Thyroid gland (tissue), 4 donors: ENCODE data around the gene TNFRSF12A. TPM values are rescaled to one million over a fixed set of nuclear protein-coding genes. Genes with fewer than 3 reads are reported as not detected.

ENCODE experiments used
- DNase-seq, 2 donors: peaks; one replicate each; pipeline ENCODE4 v3.0.0-alpha.2; 2019
- H3K27ac ChIP-seq, 3 donors: fragments of 200-600 bp; sonication (generic); 1 replicate in 2 of 3; 2 replicates in 1 of 3; pipeline ENCODE4 v1.5.1; 2016 to 2019; ENCODE audit warnings: mild to moderate bottlenecking in 1 of 3, moderate library complexity in 1 of 3
- H3K27me3 ChIP-seq: fragments of 200-600 bp; sonication (generic); one replicate; pipeline ENCODE4 v1.5.1; 2019
- H3K36me3 ChIP-seq, 2 donors: fragments of 200-600 bp; sonication (generic); one replicate each; pipeline ENCODE4 v1.5.1; 2016 to 2019
- H3K4me1 ChIP-seq, 2 donors: fragments of 200-600 bp; sonication (generic); one replicate each; pipeline ENCODE4 v1.5.1; 2017 to 2019
- H3K4me3 ChIP-seq, 3 donors: fragments of 200-600 bp; sonication (generic); replicated peaks in 1 of 3; 1 replicate in 2 of 3; 2 replicates in 1 of 3; pipeline ENCODE4 v1.5.1; 2016; ENCODE audit warnings: mild to moderate bottlenecking in 1 of 3
- H3K9me3 ChIP-seq: fragments of 200-600 bp; sonication (generic); one replicate; pipeline ENCODE4 v1.5.1; 2017
- CTCF ChIP-seq, 6 experiments: fragments of 200-600 bp in 3 of 6; fragments of 450-650 bp in 3 of 6; sonication (generic) in 3 of 6; IDR thresholded peaks; one replicate each; pipeline ENCODE4 v1.5.1; 2016 to 2019; ENCODE audit warnings: antibody characterized with exemption in 6 of 6, mild to moderate bottlenecking in 2 of 6, inconsistent platforms in 1 of 6, moderate library complexity in 1 of 6
- POLR2A ChIP-seq, 2 donors: fragments of 450-650 bp; IDR thresholded peaks; one replicate each; pipeline ENCODE4 v1.6.1; 2017; ENCODE audit warnings: antibody characterized with exemption in 2 of 2, mild to moderate bottlenecking in 2 of 2, moderate library complexity in 1 of 2
- WGBS, 2 donors: methylation state at CpG; one replicate each; pipeline ENCODE4 v1.1.5; 2017; 5-methylcytosine and 5-hydroxymethylcytosine counted together
- intact Hi-C: fragments of 100-400 bp; cut with DNase I; formaldehyde crosslinking; loops from one replicate; pipeline ENCODE4 v1.15.1; 2023
- total RNA-seq, 4 donors: library from RNA; depleted of rRNA; stranded (reverse); fragments of >200 nt; gene quantifications; one replicate each; pipeline ENCODE4 v1.2.3, GENCODE V29; 2016

The TNFRSF12A gene
- total RNA-seq: 100 to 1,000 TPM in 1 of 4 donors, 10 to 100 TPM in 3; 47.9 to 110 (median 67.0) TPM

- WGBS, 2 donors: 0% methylated on average over 6 to 9 of the region's 49 CpGs
- TF ChIP-seq CTCF (IDR thresholded peaks at IDR 0.05) (peak in 1 of 6 experiments; percentile 26), POLR2A (IDR thresholded peaks at IDR 0.05) (peak; percentile 66 to 90)
- Histone ChIP-seq H3K27ac (peak within 1 kb of the TSS; percentile 82 to 98 (median 98)), H3K27me3 (no peaks in the 10 kb centered on the region), H3K4me3 (peak within 1 kb of the TSS; percentile 77 to 79 (median 78)), H3K36me3 (no peaks in the 10 kb centered on the region), H3K9me3 (no peaks in the 10 kb centered on the region), H3K4me1 (peaks cover 41 to 49% of the 10 kb centered on the region in 2 donors)
- intact Hi-C loops: no loop called here
- peak; percentile 79 for DNase-seq
These were observed at the start of gene TNFRSF12A for GRCh38 chr16:3020247-3020603. Gene TNFRSF12A, plus strand, starts transcription at chr16:3020368. Its CDS starts 30 bp downstream, at chr16:3020398.

GRCh38 chr16:2970563-2970962 is 49.6 kb upstream of the TNFRSF12A start:
- Histone ChIP-seq H3K27me3 (peaks cover 19% of the 10 kb centered on the region), H3K27ac (no peak overlapping the region), H3K36me3 (no peaks in the 10 kb centered on the region), H3K4me1 (peaks cover 25 to 45% of the 10 kb centered on the region in 2 donors), H3K9me3 (no peaks in the 10 kb centered on the region), H3K4me3 (no peak overlapping the region)
- DNase-seq: no peak
- intact Hi-C loops: no loop called here
- TF ChIP-seq CTCF (IDR thresholded peaks at IDR 0.05) (no peak), POLR2A (IDR thresholded peaks at IDR 0.05) (no peak)
- 82 to 84% methylated on average over 6 of the region's 6 CpGs for WGBS, 2 donors

GRCh38 chr16:2971134-2971984 is 48.8 kb upstream of the TNFRSF12A start:
- Histone ChIP-seq H3K36me3 (no peaks in the 10 kb centered on the region), H3K27ac (no peak overlapping the region), H3K4me3 (no peak overlapping the region), H3K27me3 (peaks cover 12% of the 10 kb centered on the region), H3K4me1 (peaks cover 25 to 45% of the 10 kb centered on the region in 2 donors), H3K9me3 (no peaks in the 10 kb centered on the region)
- DNase-seq: no peak
- intact Hi-C loops: no loop called here
- WGBS, 2 donors: 94 to 96% methylated on average over 15 to 20 of the region's 35 CpGs
- TF ChIP-seq CTCF (IDR thresholded peaks at IDR 0.05): no peak
- no peak for TF ChIP-seq POLR2A (IDR thresholded peaks at IDR 0.05)

- H3K4me3 ChIP-seq: no peak overlapping the region
- WGBS, 2 donors: 83 to 89% methylated on average over 10 to 13 of the region's 15 CpGs
These were observed 48.0 kb upstream of the TNFRSF12A start for GRCh38 chr16:2971985-2972784.

More at GRCh38 chr16:2971985-2972784, 48.0 kb upstream of the TNFRSF12A start:
- intact Hi-C loops: no loop called here
- Histone ChIP-seq H3K36me3 (no peaks in the 10 kb centered on the region), H3K27ac (no peak overlapping the region), H3K4me1 (peaks cover 20 to 37% of the 10 kb centered on the region in 2 donors), H3K27me3 (peaks cover 3% of the 10 kb centered on the region), H3K9me3 (no peaks in the 10 kb centered on the region)
- TF ChIP-seq POLR2A (IDR thresholded peaks at IDR 0.05) (no peak), CTCF (IDR thresholded peaks at IDR 0.05) (no peak)
- DNase-seq: no peak
